Mesendoderm (in vitro differentiated cells): ENCODE results near the gene RAB40AL.
"Not testable (repeated sequence)": the region's sequence is repeated elsewhere in the genome, so short reads cannot be mapped to it uniquely, and the experiment has no call there.

Source experiments
- DNase-seq: peaks from one replicate; pipeline ENCODE4 v3.0.0; 2013
- H2AK5ac ChIP-seq: 2 replicates; pipeline ENCODE4 v1.6.1; 2013; ENCODE audit warnings: low read length, inconsistent platforms
- H2BK120ac ChIP-seq: 2 replicates; pipeline ENCODE4 v1.6.1; 2013; ENCODE audit warnings: low read depth, mild to moderate bottlenecking, low read length, moderate library complexity, mixed read lengths
- H2BK15ac ChIP-seq: replicated peaks from 2 replicates; pipeline ENCODE4 v1.6.1; 2013; ENCODE audit warnings: low read depth, mild to moderate bottlenecking, moderate library complexity
- H2BK5ac ChIP-seq: 2 replicates; pipeline ENCODE4 v1.6.1; 2013; ENCODE audit warnings: low read length, inconsistent platforms
- H3K18ac ChIP-seq: 2 replicates; pipeline ENCODE4 v1.6.1; 2013; ENCODE audit warnings: mild to moderate bottlenecking, low read length, mixed read lengths
- H3K23ac ChIP-seq: one replicate; pipeline ENCODE4 v1.6.1; 2013; ENCODE audit warnings: low read length
- H3K27ac ChIP-seq: 2 replicates; pipeline ENCODE4 v1.5.1; 2013; ENCODE audit warnings: low read depth, mild to moderate bottlenecking, inconsistent platforms, low read length, moderate library complexity
- H3K27me3 ChIP-seq: 2 replicates; pipeline ENCODE4 v1.6.1; 2013; ENCODE audit warnings: low read length, control low read depth, mild to moderate bottlenecking, inconsistent platforms; ENCODE audit not compliant: insufficient read depth, poor library complexity
- H3K36me3 ChIP-seq: 2 replicates; pipeline ENCODE4 v1.6.1; 2013; ENCODE audit warnings: low read length, inconsistent platforms; ENCODE audit not compliant: control insufficient read depth, insufficient read depth
- H3K4ac ChIP-seq: one replicate; pipeline ENCODE4 v1.6.1; 2013; ENCODE audit warnings: low read depth, mild to moderate bottlenecking, low read length, moderate library complexity
- H3K4me1 ChIP-seq: 2 replicates; pipeline ENCODE4 v1.6.1; 2013; ENCODE audit warnings: low read depth, low read length, inconsistent platforms; ENCODE audit not compliant: control insufficient read depth
- H3K4me2 ChIP-seq: 2 replicates; pipeline ENCODE4 v1.6.1; 2013; ENCODE audit warnings: low read length
- H3K4me3 ChIP-seq: 2 replicates; pipeline ENCODE4 v1.5.1; 2013; ENCODE audit warnings: mild to moderate bottlenecking, low read length
- H3K56ac ChIP-seq: one replicate; pipeline ENCODE4 v1.6.1; 2013; ENCODE audit warnings: low read length
- H3K79me1 ChIP-seq: 2 replicates; pipeline ENCODE4 v1.6.1; 2013; ENCODE audit warnings: low read length, inconsistent platforms
- H3K79me2 ChIP-seq: 2 replicates; pipeline ENCODE4 v1.6.1; 2013; ENCODE audit warnings: mild to moderate bottlenecking, low read length; ENCODE audit not compliant: control insufficient read depth, insufficient read depth
- H3K9ac ChIP-seq: 2 replicates; pipeline ENCODE4 v1.6.1; 2013; ENCODE audit warnings: low read length, inconsistent platforms
- H4K5ac ChIP-seq: one replicate; pipeline ENCODE4 v1.6.1; 2013; ENCODE audit warnings: low read length
- H4K8ac ChIP-seq: one replicate; pipeline ENCODE4 v1.6.1; 2013; ENCODE audit warnings: low read depth, mild to moderate bottlenecking, control low read depth, low read length, moderate library complexity
- WGBS: extraction: QIAGEN DNeasy Blood & Tissue Kit; methylation state at CpG from one replicate; pipeline ENCODE4 v1.1.7; 2013; ENCODE audit warnings: low lambda C conversion rate, missing lambda C conversion rate; ENCODE audit not compliant: insufficient coverage; ENCODE audit errors: extremely low coverage; 5-methylcytosine and 5-hydroxymethylcytosine counted together

The RAB40AL gene

GRCh38 chrX:102959471-102959870 lies 22.4 kb downstream of the RAB40AL start:
- Histone ChIP-seq H3K9ac (no peak overlapping the region), H2BK5ac (no peak overlapping the region), H3K4me3 (no peak overlapping the region), H3K27me3 (no peaks in the 10 kb centered on the region), H3K36me3 (no peaks in the 10 kb centered on the region), H4K8ac (no peak overlapping the region), H3K56ac (no peak overlapping the region), H3K79me1 (no peaks in the 10 kb centered on the region), H2BK15ac (no peak overlapping the region), H3K23ac (no peak overlapping the region), H3K4ac (no peak overlapping the region), H2AK5ac (no peak overlapping the region), H3K18ac (no peak overlapping the region), H4K5ac (no peak overlapping the region), H2BK120ac (no peak overlapping the region), H3K27ac (no peak overlapping the region), H3K4me2 (no peak overlapping the region), H3K4me1 (no peaks in the 10 kb centered on the region), H3K79me2 (no peaks in the 10 kb centered on the region)
- DNase-seq, result peak; percentile 35
- whole genome bisulfite sequencing, result no CpG with 5 or more reads among the region's 4 CpGs

GRCh38 chrX:102963955-102964354 lies 26.9 kb downstream of the RAB40AL start:
- H3K4ac ChIP-seq, result no peak overlapping the region
- no peaks in the 10 kb centered on the region for H3K36me3 ChIP-seq
- no peak overlapping the region for H2BK120ac ChIP-seq
- H2AK5ac ChIP-seq, result no peak overlapping the region
- H3K4me1 ChIP-seq, result no peaks in the 10 kb centered on the region
- H3K79me1 ChIP-seq, result no peaks in the 10 kb centered on the region
- no peaks in the 10 kb centered on the region for H3K27me3 ChIP-seq
- H4K8ac ChIP-seq, result no peak overlapping the region
- H3K4me3 ChIP-seq, result no peak overlapping the region
- no peak overlapping the region for H3K27ac ChIP-seq
- no peak for DNase-seq
- WGBS, result no CpG with 5 or more reads among the region's 1 CpG
- H3K4me2 ChIP-seq, result no peak overlapping the region
- H3K56ac ChIP-seq, result no peak overlapping the region
- no peak overlapping the region for H2BK5ac ChIP-seq
- no peak overlapping the region for H4K5ac ChIP-seq
- H2BK15ac ChIP-seq, result no peak overlapping the region
- H3K79me2 ChIP-seq, result no peaks in the 10 kb centered on the region
- no peak overlapping the region for H3K9ac ChIP-seq
- H3K23ac ChIP-seq, result no peak overlapping the region
- no peak overlapping the region for H3K18ac ChIP-seq

DNA sequence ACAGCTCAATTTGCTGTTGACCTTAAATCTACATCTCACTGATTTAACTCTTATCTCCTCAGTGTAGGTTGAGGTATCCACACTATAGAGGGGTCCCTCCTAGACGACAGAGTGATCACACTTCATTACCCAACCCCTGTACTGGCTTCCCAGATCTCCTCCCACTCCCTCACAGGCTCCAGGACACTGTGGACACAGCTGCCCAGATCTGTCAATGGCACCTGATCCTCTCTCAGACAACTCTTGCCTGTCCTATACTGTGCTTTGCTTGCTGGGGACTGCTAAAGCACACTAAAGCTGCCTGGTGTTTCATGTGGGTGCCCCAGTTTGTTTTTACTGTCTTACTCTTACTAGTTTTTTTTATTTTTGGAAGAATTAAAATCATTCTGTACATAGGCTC lies 27.9 kb downstream of the RAB40AL start:
- H3K4me1 ChIP-seq, result no peaks in the 10 kb centered on the region
- no peak overlapping the region for H2BK120ac ChIP-seq
- no peak overlapping the region for H3K56ac ChIP-seq
- no peaks in the 10 kb centered on the region for H3K27me3 ChIP-seq
- no CpG with 5 or more reads among the region's 1 CpG for WGBS
- no peak overlapping the region for H3K27ac ChIP-seq
- H3K23ac ChIP-seq, result no peak overlapping the region
- H3K4me3 ChIP-seq, result no peak overlapping the region
- H4K8ac ChIP-seq, result no peak overlapping the region
- no peak overlapping the region for H2AK5ac ChIP-seq
- no peak overlapping the region for H3K9ac ChIP-seq
- no peak overlapping the region for H3K4me2 ChIP-seq
- no peaks in the 10 kb centered on the region for H3K79me1 ChIP-seq
- H2BK5ac ChIP-seq, result no peak overlapping the region
- H2BK15ac ChIP-seq, result no peak overlapping the region
- H3K36me3 ChIP-seq, result no peaks in the 10 kb centered on the region
- no peak overlapping the region for H4K5ac ChIP-seq
- DNase-seq, result no peak
- H3K18ac ChIP-seq, result no peak overlapping the region
- H3K4ac ChIP-seq, result no peak overlapping the region
- H3K79me2 ChIP-seq, result no peaks in the 10 kb centered on the region

GRCh38 chrX:102966701-102967100 lies 29.6 kb downstream of the RAB40AL start:
- Histone ChIP-seq H4K5ac (no peak overlapping the region), H3K79me2 (no peaks in the 10 kb centered on the region)
- WGBS, result no CpG with 5 or more reads among the region's 3 CpGs

GRCh38 chrX:102968216-102968615 lies 31.1 kb downstream of the RAB40AL start:
- no peaks in the 10 kb centered on the region for H3K4me1 ChIP-seq
- H3K23ac ChIP-seq, result no peak overlapping the region
- H3K27ac ChIP-seq, result no peak overlapping the region
- no peak overlapping the region for H4K5ac ChIP-seq
- no peaks in the 10 kb centered on the region for H3K79me1 ChIP-seq
- no CpG with 5 or more reads among the region's 2 CpGs for WGBS
- H3K27me3 ChIP-seq, result no peaks in the 10 kb centered on the region
- H2BK15ac ChIP-seq, result no peak overlapping the region
- no peak overlapping the region for H4K8ac ChIP-seq
- no peaks in the 10 kb centered on the region for H3K36me3 ChIP-seq
- no peak overlapping the region for H3K4me2 ChIP-seq
- H3K4me3 ChIP-seq, result no peak overlapping the region
- DNase-seq, result no peak
- no peak overlapping the region for H3K56ac ChIP-seq
- no peak overlapping the region for H3K18ac ChIP-seq
- no peak overlapping the region for H2AK5ac ChIP-seq
- H3K4ac ChIP-seq, result no peak overlapping the region
- H2BK120ac ChIP-seq, result no peak overlapping the region
- H2BK5ac ChIP-seq, result no peak overlapping the region
- no peak overlapping the region for H3K9ac ChIP-seq
- H3K79me2 ChIP-seq, result no peaks in the 10 kb centered on the region

More at GRCh38 chrX:102966701-102967100, 29.6 kb downstream of the RAB40AL start:
- H3K18ac ChIP-seq, result no peak overlapping the region
- no peak overlapping the region for H2AK5ac ChIP-seq
- no peak overlapping the region for H3K4ac ChIP-seq
- H3K9ac ChIP-seq, result no peak overlapping the region
- H3K36me3 ChIP-seq, result no peaks in the 10 kb centered on the region
- no peak overlapping the region for H3K4me2 ChIP-seq
- no peak overlapping the region for H2BK5ac ChIP-seq
- no peaks in the 10 kb centered on the region for H3K27me3 ChIP-seq
- H3K4me3 ChIP-seq, result no peak overlapping the region
- H3K23ac ChIP-seq, result no peak overlapping the region
- H4K8ac ChIP-seq, result no peak overlapping the region
- H2BK120ac ChIP-seq, result no peak overlapping the region
- H2BK15ac ChIP-seq, result no peak overlapping the region
- no peaks in the 10 kb centered on the region for H3K4me1 ChIP-seq
- no peaks in the 10 kb centered on the region for H3K79me1 ChIP-seq
- no peak overlapping the region for H3K27ac ChIP-seq
- DNase-seq, result no peak
- H3K56ac ChIP-seq, result no peak overlapping the region

- not testable (repeated sequence) for H3K4ac ChIP-seq, H3K18ac ChIP-seq, DNase-seq
Observed at GRCh38 chrX:102971536-102971935, 34.5 kb downstream of the RAB40AL start.

More at GRCh38 chrX:102971536-102971935, 34.5 kb downstream of the RAB40AL start:
- H3K4me3 ChIP-seq, H2BK120ac ChIP-seq, H3K9ac ChIP-seq, H3K23ac ChIP-seq, H3K4me1 ChIP-seq, H3K27me3 ChIP-seq, H3K36me3 ChIP-seq, H4K8ac ChIP-seq, H3K79me1 ChIP-seq, H3K4me2 ChIP-seq, H3K56ac ChIP-seq, H4K5ac ChIP-seq, H3K79me2 ChIP-seq, H2AK5ac ChIP-seq, H3K27ac ChIP-seq, H2BK15ac ChIP-seq, H2BK5ac ChIP-seq: not testable (repeated sequence)
